Activated CD8-positive, alpha-beta memory T cell treated with anti-CD3 and anti-CD28 coated beads for 36 hours (primary cell): Measurements from ENCODE around the gene H1-8. TPM values are rescaled to one million over a fixed set of nuclear protein-coding genes. Genes with fewer than 3 reads are reported as not detected.
"Not testable (repeated sequence)": the region's sequence is repeated elsewhere in the genome, so short reads cannot be mapped to it uniquely, and the experiment has no call there.

Experiments used
- CTCF ChIA-PET: fragments of 350-600 bp; sonication (Branson Sonifier 250); formaldehyde crosslinking; loops from one replicate; lab custom pipeline; 2021; ENCODE audit warnings: antibody characterized with exemption; lab: Charles Lee
- POLR2A ChIA-PET: fragments of 350-600 bp; sonication (Branson Sonifier 250); formaldehyde crosslinking; loops from one replicate; lab custom pipeline; 2021; ENCODE audit warnings: antibody characterized with exemption; lab: Charles Lee
- total RNA-seq, 2 experiments: library from RNA; stranded (reverse); gene quantifications; one replicate each; pipeline ENCODE4 v1.2.3, GENCODE V29; 2021

H1-8 gene
- not detected for total RNA-seq

GRCh38 chr3:129543156-129543790 is at the start of gene H1-8:
H1-8 (plus strand) TSS chr3:129543175; CDS start chr3:129543219, 44 bp downstream.
- ChIA-PET POLR2A (no interaction called here), CTCF (no interaction called here)

- ChIA-PET CTCF (interaction anchor here (0.7 kb wide), 1 partner anchor 31 kb away, joined by 5 read pairs; no protein-coding TSS in a partner anchor), POLR2A (no interaction called here)
Observed at GRCh38 chr3:129493206-129493605, 49.8 kb upstream of the H1-8 start.

GRCh38 chr3:129494499-129494898 is 48.5 kb upstream of the H1-8 start:
- POLR2A ChIA-PET, CTCF ChIA-PET: not testable (repeated sequence)

- CTCF ChIA-PET, POLR2A ChIA-PET: not testable (repeated sequence)
Observed at GRCh38 chr3:129495006-129495639, 47.9 kb upstream of the H1-8 start.

GRCh38 chr3:129497876-129498275 is 45.1 kb upstream of the H1-8 start:
- CTCF ChIA-PET, POLR2A ChIA-PET: not testable (repeated sequence)

GRCh38 chr3:129498603-129499488 is 44.1 kb upstream of the H1-8 start:
- CTCF ChIA-PET, POLR2A ChIA-PET: not testable (repeated sequence)

GRCh38 chr3:129499604-129500333 is 43.2 kb upstream of the H1-8 start:
- POLR2A ChIA-PET, CTCF ChIA-PET: not testable (repeated sequence)

GRCh38 chr3:129500334-129500658 is 42.7 kb upstream of the H1-8 start:
- POLR2A ChIA-PET = no interaction called here
- CTCF ChIA-PET = no interaction called here

- ChIA-PET CTCF (no interaction called here), POLR2A (no interaction called here)
Observed at GRCh38 chr3:129501630-129502029, 41.3 kb upstream of the H1-8 start.

GRCh38 chr3:129502641-129503408 is 40.1 kb upstream of the H1-8 start:
- ChIA-PET POLR2A (no interaction called here), CTCF (interaction anchor here (0.6 kb wide), 1 partner anchor 173 kb away, joined by 5 read pairs; no protein-coding TSS in a partner anchor)

- CTCF ChIA-PET = no interaction called here
- POLR2A ChIA-PET = no interaction called here
Observed at GRCh38 chr3:129503471-129504291, 39.3 kb upstream of the H1-8 start.

GRCh38 chr3:129504471-129505100 is 38.4 kb upstream of the H1-8 start:
- CTCF ChIA-PET = no interaction called here
- POLR2A ChIA-PET = no interaction called here

- ChIA-PET CTCF (no interaction called here), POLR2A (no interaction called here)
Observed at GRCh38 chr3:129505341-129505740, 37.6 kb upstream of the H1-8 start.

- ChIA-PET CTCF (interaction anchor here (0.7 to 1.3 kb wide), 2 partner anchors 16 to 25 kb away, joined by 3 to 5 read pairs; no protein-coding TSS in a partner anchor), POLR2A (no interaction called here)
Observed at GRCh38 chr3:129506231-129506742, 36.7 kb upstream of the H1-8 start.

- CTCF ChIA-PET = interaction anchor here (0.7 to 1.3 kb wide), 2 partner anchors 17 to 26 kb away, joined by 3 to 5 read pairs; no protein-coding TSS in a partner anchor
- POLR2A ChIA-PET = no interaction called here
Observed at GRCh38 chr3:129507181-129507831, 35.7 kb upstream of the H1-8 start.

GRCh38 chr3:129512595-129512994 is 30.4 kb upstream of the H1-8 start:
- ChIA-PET CTCF (no interaction called here), POLR2A (no interaction called here)

GRCh38 chr3:129513705-129514104 is 29.3 kb upstream of the H1-8 start:
- CTCF ChIA-PET = no interaction called here
- POLR2A ChIA-PET = no interaction called here
